Vagina (tissue), 2 donors: ENCODE data around the gene STXBP3. TPM values are rescaled to one million over a fixed set of nuclear protein-coding genes. Genes with fewer than 3 reads are reported as not detected.

Experiments
- DNase-seq, 2 donors: peaks; one replicate each; pipeline ENCODE4 v3.0.0-alpha.2; 2017; ENCODE audit errors: extremely low spot score in 2 of 2
- H3K27ac ChIP-seq: fragments of 200-600 bp; sonication (generic); one replicate; pipeline ENCODE4 v1.5.1; 2019
- H3K27me3 ChIP-seq: fragments of 200-600 bp; sonication (generic); one replicate; pipeline ENCODE4 v1.5.1; 2019
- H3K36me3 ChIP-seq, 2 donors: fragments of 200-600 bp; sonication (generic); one replicate each; pipeline ENCODE4 v1.5.1; 2017 to 2019
- H3K4me1 ChIP-seq: fragments of 200-600 bp; sonication (generic); one replicate; pipeline ENCODE4 v1.5.1; 2019
- H3K4me3 ChIP-seq, 2 donors: fragments of 200-600 bp; sonication (generic); 1 replicate in 1 of 2; 2 replicates in 1 of 2; pipeline ENCODE4 v1.5.1; 2016 to 2019
- H3K9me3 ChIP-seq: fragments of 200-600 bp; sonication (generic); one replicate; pipeline ENCODE4 v1.5.1; 2019
- POLR2AphosphoS5 ChIP-seq, 2 donors: sonication (generic); formaldehyde crosslinking; IDR thresholded peaks; one replicate each; pipeline ENCODE4 v1.9.0; 2017; ENCODE audit warnings: antibody characterized with exemption in 2 of 2, mild to moderate bottlenecking in 2 of 2, low read depth in 1 of 2; ENCODE audit not compliant: insufficient read depth in 1 of 2
- intact Hi-C: fragments of 100-400 bp; cut with DNase I; formaldehyde crosslinking; loops from one replicate; pipeline ENCODE4 v1.15.1; 2023
- total RNA-seq: library from RNA; depleted of rRNA; stranded (reverse); fragments of >200 nt; gene quantifications from one replicate; pipeline ENCODE4 v1.2.3, GENCODE V29; 2016
- TF ChIP-seq, protein P1 (sequence below), 3 experiments: fragments of 450-650 bp in 2 of 3; fragments of 200-600 bp in 1 of 3; sonication (generic) in 1 of 3; IDR thresholded peaks; one replicate each; pipeline ENCODE4 v1.5.1; 2017 to 2019; ENCODE audit warnings: antibody characterized with exemption in 3 of 3, mild to moderate bottlenecking in 2 of 3, moderate library complexity in 2 of 3

STXBP3 gene
- total RNA-seq, 1 donor from 2014 or later = 167 TPM

DNA sequence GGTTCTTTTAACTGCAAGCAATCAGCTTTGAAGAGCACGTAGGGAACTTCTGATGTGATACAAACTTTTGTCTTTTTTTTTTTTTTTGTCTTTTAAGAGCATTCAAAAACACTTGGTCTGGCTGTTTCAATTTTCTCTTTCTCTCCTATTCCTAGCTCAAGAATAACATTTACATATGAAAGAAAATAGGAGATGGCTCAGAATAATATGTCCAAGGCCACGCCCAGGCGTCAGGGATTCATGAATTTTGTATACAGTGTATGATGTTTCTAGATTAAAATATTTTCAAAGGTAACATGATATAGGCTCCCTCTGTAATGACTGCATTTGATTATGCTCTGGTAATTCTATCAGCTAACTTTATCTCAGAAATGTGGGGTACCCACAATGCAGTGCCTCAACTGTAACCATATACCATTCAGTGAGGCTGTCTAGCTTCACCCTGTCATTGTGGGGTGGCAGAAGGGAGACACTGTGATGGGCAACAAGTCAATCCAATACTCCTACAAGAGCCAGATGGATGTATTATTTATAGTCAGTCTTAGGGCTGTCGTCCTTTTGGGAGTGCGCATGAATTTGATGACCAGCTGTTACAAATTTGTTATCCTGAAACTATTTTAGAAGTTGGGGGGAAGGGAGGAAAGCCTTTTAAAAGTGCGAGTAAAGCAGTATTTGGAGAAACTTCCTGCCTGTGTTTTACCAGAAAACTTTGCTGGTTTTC is 111.9 kb downstream of the STXBP3 start:
- no peak for DNase-seq
- peaks cover 10% of the 10 kb centered on the region for H3K4me1 ChIP-seq
- no peak overlapping the region for H3K4me3 ChIP-seq
- peak overlapping the region; percentile 26 for H3K27ac ChIP-seq
- TF ChIP-seq, protein P1, sequence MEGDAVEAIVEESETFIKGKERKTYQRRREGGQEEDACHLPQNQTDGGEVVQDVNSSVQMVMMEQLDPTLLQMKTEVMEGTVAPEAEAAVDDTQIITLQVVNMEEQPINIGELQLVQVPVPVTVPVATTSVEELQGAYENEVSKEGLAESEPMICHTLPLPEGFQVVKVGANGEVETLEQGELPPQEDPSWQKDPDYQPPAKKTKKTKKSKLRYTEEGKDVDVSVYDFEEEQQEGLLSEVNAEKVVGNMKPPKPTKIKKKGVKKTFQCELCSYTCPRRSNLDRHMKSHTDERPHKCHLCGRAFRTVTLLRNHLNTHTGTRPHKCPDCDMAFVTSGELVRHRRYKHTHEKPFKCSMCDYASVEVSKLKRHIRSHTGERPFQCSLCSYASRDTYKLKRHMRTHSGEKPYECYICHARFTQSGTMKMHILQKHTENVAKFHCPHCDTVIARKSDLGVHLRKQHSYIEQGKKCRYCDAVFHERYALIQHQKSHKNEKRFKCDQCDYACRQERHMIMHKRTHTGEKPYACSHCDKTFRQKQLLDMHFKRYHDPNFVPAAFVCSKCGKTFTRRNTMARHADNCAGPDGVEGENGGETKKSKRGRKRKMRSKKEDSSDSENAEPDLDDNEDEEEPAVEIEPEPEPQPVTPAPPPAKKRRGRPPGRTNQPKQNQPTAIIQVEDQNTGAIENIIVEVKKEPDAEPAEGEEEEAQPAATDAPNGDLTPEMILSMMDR (IDR thresholded peaks at IDR 0.05) = no peak
- no peak for TF ChIP-seq POLR2AphosphoS5 (IDR thresholded peaks at IDR 0.05; ENCODE audit: insufficient read depth in 1 of 2, low read depth in 1 of 2)
- no peaks in the 10 kb centered on the region for H3K27me3 ChIP-seq
- no peaks in the 10 kb centered on the region for H3K36me3 ChIP-seq
- no peaks in the 10 kb centered on the region for H3K9me3 ChIP-seq
- intact Hi-C loops = no loop called here

Other genes starting within 250 kb of the STXBP3 start
- gene EEIG2, start 186.6 kb upstream of the STXBP3 start, total RNA-seq = 11.5 TPM
- gene HENMT1, start 85.6 kb upstream of the STXBP3 start, total RNA-seq = 0.98 TPM
- 27.0 TPM for gene PRPF38B, start 54.4 kb upstream of the STXBP3 start, total RNA-seq
- gene FNDC7, start 33.8 kb upstream of the STXBP3 start, total RNA-seq = not detected
- 3.9 TPM for gene AKNAD1, start 110.4 kb downstream of the STXBP3 start, total RNA-seq
- gene GPSM2, start 130.3 kb downstream of the STXBP3 start, total RNA-seq = 45.4 TPM
- gene CLCC1, start 216.8 kb downstream of the STXBP3 start, total RNA-seq = 28.0 TPM